Measurements from ENCODE around the gene RIN3.

DNA sequence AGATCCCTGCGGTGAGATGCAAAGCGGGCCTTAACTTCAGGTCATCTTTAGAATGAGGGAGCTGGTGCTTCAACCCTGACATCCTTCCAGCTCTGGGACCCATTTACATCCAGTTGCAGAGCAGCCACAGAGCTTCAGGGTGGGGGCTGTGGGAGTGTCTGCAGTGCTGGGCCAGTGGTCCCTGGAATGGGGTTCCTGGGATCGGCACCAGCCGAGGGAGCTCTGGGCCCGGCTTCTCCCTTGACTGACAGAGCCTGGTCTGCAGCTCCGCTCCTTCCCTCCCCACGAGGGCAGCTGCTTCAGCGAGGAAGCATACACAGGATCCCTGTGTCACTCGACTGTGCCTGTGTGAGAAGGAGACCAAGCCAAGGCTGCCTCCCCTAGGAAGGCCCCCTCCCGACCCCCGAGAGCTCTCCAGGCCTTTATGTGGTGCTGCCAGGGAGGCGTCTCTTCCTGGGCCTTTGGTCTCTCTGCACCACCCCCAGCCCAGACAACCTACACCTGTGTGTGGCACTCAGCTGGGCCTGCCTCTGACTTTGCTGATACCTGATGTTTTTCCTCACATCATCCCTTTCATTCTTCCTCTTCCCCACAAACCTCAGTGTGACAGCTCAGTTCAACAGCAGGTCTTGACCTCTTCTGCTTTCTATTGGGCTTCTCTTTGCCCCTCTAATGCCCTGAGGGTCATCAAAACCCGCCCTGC lies 48.1 kb upstream of the RIN3 start:
- TF ChIP-seq POLR2A (IDR thresholded peaks at IDR 0.05) (no peak), CTCF (IDR thresholded peaks at IDR 0.05) (no peak)

Measured in Peyer's patch (tissue), 4 donors.